ENCODE results near the gene C6orf47. TPM values are rescaled to one million over a fixed set of nuclear protein-coding genes. Genes with fewer than 3 reads are reported as not detected.

Gene C6orf47
- total RNA-seq, 2 experiments from 2014 or later: 20.2 to 20.9 TPM

GRCh38 chr6:31610968-31611367, 49.6 kb downstream of the C6orf47 start:
- DNase-seq: no peak
- Mint-ChIP-seq H3K27me3 (no peaks in the 10 kb centered on the region), H3K9me3 (no peaks in the 10 kb centered on the region), H3K36me3 (ENCODE audit: low read depth) (peaks cover 2% of the 10 kb centered on the region), H3K27ac (no peak overlapping the region), H3K4me1 (peaks cover 22% of the 10 kb centered on the region), H3K4me3 (no peak overlapping the region)
- ChIA-PET CTCF (interaction anchor here (0.8 to 30.8 kb wide), 5 partner anchors 13 to 65 kb away, joined by 3 to 576 read pairs (median 16); partner anchors contain the start of genes LST1, LTB, NCR3 and TNF), POLR2A (no interaction called here)

GRCh38 chr6:31609519-31610406, 50.8 kb downstream of the C6orf47 start:
- Mint-ChIP-seq H3K4me3 (no peak overlapping the region), H3K27me3 (no peaks in the 10 kb centered on the region), H3K27ac (no peak overlapping the region), H3K36me3 (ENCODE audit: low read depth) (no peaks in the 10 kb centered on the region), H3K9me3 (no peaks in the 10 kb centered on the region), H3K4me1 (peaks cover 10% of the 10 kb centered on the region)
- POLR2A ChIA-PET: no interaction called here
- DNase-seq: no peak
- CTCF ChIA-PET: interaction anchor here (0.7 to 30.8 kb wide), 8 partner anchors 9 to 64 kb away, joined by 3 to 576 read pairs (median 4); partner anchors contain the start of genes ATP6V1G2, LST1, LTB and NCR3

Small RNA genes within 50 kb of the gene (microRNA-seq; reads per million reads assigned to microRNA genes)
- gene MIR4646 (ENCODE audit: borderline microRNAs expressed, borderline replicate concordance): not detected
- gene MIR6832 (ENCODE audit: borderline microRNAs expressed, borderline replicate concordance): 0.63 reads per million

Other genes with a start within 250 kb of the C6orf47 start
- gene MICB, start 162.6 kb downstream of the C6orf47 start, total RNA-seq: 10 to 100 TPM; 54.2 to 55.7 TPM
- not detected for gene MCCD1, start 131.8 kb downstream of the C6orf47 start, total RNA-seq
- gene DDX39B, start 118.8 kb downstream of the C6orf47 start, total RNA-seq: 100 to 1,000 TPM; 420 to 442 TPM
- 1 to 10 TPM; 3.6 to 3.7 TPM for gene ATP6V1G2, start 114.2 kb downstream of the C6orf47 start, total RNA-seq
- gene NFKBIL1, start 113.2 kb downstream of the C6orf47 start, total RNA-seq: 10 to 100 TPM; 15.8 to 16.0 TPM
- 10 to 100 TPM; 20.9 to 27.0 TPM for gene LTA, start 88.5 kb downstream of the C6orf47 start, total RNA-seq
- 10 to 100 TPM; 46.5 to 47.1 TPM for gene TNF, start 85.2 kb downstream of the C6orf47 start, total RNA-seq
- 100 to 1,000 TPM; 585 to 747 TPM for gene LTB, start 78.4 kb downstream of the C6orf47 start, total RNA-seq
- 10 to 100 TPM; 33.3 to 36.8 TPM for gene LST1, start 74.5 kb downstream of the C6orf47 start, total RNA-seq
- 10 to 100 TPM; 20.0 to 23.8 TPM for gene NCR3, start 67.8 kb downstream of the C6orf47 start, total RNA-seq
- 10 to 100 TPM; 48.0 to 54.2 TPM for gene AIF1, start 45.5 kb downstream of the C6orf47 start, total RNA-seq
- gene PRRC2A, start 40.1 kb downstream of the C6orf47 start, total RNA-seq: 100 to 1,000 TPM; 240 to 246 TPM
- 100 to 1,000 TPM; 268 to 286 TPM for gene BAG6, start 8.1 kb downstream of the C6orf47 start, total RNA-seq
- 1 to 10 TPM; 3.9 to 4.5 TPM for gene APOM, start 4.9 kb downstream of the C6orf47 start, total RNA-seq
- 10 to 100 TPM; 34.4 to 42.9 TPM for gene GPANK1, start 4.2 kb upstream of the C6orf47 start, total RNA-seq
- gene CSNK2B, start 5.3 kb upstream of the C6orf47 start, total RNA-seq: 100 to 1,000 TPM; 218 to 273 TPM
- gene LY6G5B, start 9.2 kb upstream of the C6orf47 start, total RNA-seq: 10 to 100 TPM; 26.0 to 27.4 TPM
- gene LY6G5C, start 20.3 kb upstream of the C6orf47 start, total RNA-seq: 1 to 10 TPM; 1.7 to 2.1 TPM
- gene ABHD16A, start 42.5 kb upstream of the C6orf47 start, total RNA-seq: 10 to 100 TPM; 47.2 to 54.1 TPM
- not detected for gene LY6G6F, start 46.1 kb upstream of the C6orf47 start, total RNA-seq
- not detected for gene LY6G6D, start 54.6 kb upstream of the C6orf47 start, total RNA-seq
- not detected for gene LY6G6C, start 61.0 kb upstream of the C6orf47 start, total RNA-seq
- gene MPIG6B, start 62.6 kb upstream of the C6orf47 start, total RNA-seq: under 1 TPM; 0.15 to 0.19 TPM
- gene DDAH2, start 68.5 kb upstream of the C6orf47 start, total RNA-seq: 10 to 100 TPM; 13.3 to 15.4 TPM
- 100 to 1,000 TPM; 525 to 561 TPM for gene CLIC1, start 75.8 kb upstream of the C6orf47 start, total RNA-seq
- gene MSH5, start 79.2 kb upstream of the C6orf47 start, total RNA-seq: 10 to 100 TPM; 56.1 to 58.0 TPM
- 10 to 100 TPM in 1 of 2 experiments, 1 to 10 TPM in 1; 9.8 to 12.0 TPM for gene SAPCD1, start 101.9 kb upstream of the C6orf47 start, total RNA-seq
- 1 to 10 TPM; 5.2 to 5.4 TPM for gene VWA7, start 116.5 kb upstream of the C6orf47 start, total RNA-seq
- gene VARS1, start 135.0 kb upstream of the C6orf47 start, total RNA-seq: 100 to 1,000 TPM in 1 of 2 experiments, 10 to 100 TPM in 1; 85.0 to 100 TPM
- 100 to 1,000 TPM; 103 to 109 TPM for gene LSM2, start 146.2 kb upstream of the C6orf47 start, total RNA-seq
- 1 to 10 TPM; 3.3 to 3.5 TPM for gene HSPA1L, start 154.5 kb upstream of the C6orf47 start, total RNA-seq
- 10 to 100 TPM; 89.8 to 92.7 TPM for gene HSPA1A, start 154.8 kb upstream of the C6orf47 start, total RNA-seq
- 10 to 100 TPM; 44.0 to 47.2 TPM for gene HSPA1B, start 167.0 kb upstream of the C6orf47 start, total RNA-seq
- 10 to 100 TPM; 16.7 to 17.0 TPM for gene NEU1, start 202.0 kb upstream of the C6orf47 start, total RNA-seq
- under 1 TPM in 1 of 2 experiments, not detected in 1; 0.15 TPM for gene SLC44A4, start 218.2 kb upstream of the C6orf47 start, total RNA-seq
- gene EHMT2, start 236.9 kb upstream of the C6orf47 start, total RNA-seq: 10 to 100 TPM; 70.4 to 71.6 TPM
- gene ZBTB12, start 241.3 kb upstream of the C6orf47 start, total RNA-seq: 1 to 10 TPM; 1.3 to 1.8 TPM

Measured in activated CD4-positive, alpha-beta T cell treated with anti-CD3 and anti-CD28 coated beads, Interleukin-2, amount 10 ng/mL, durations not matched to agents 7 days and 5 days (primary cell).